Prostate gland (tissue), 2 donors: ENCODE data around the gene TMOD4.

Experiments
- CTCF ChIP-seq, 4 experiments: fragments of 200-600 bp in 2 of 4; fragments of 450-650 bp in 2 of 4; sonication (generic) in 2 of 4; IDR thresholded peaks; 1 replicate in 3 of 4; 2 replicates in 1 of 4; pipeline ENCODE4 v1.5.1; 2016 to 2019; ENCODE audit warnings: antibody characterized with exemption in 4 of 4, mild to moderate bottlenecking in 2 of 4, moderate library complexity in 2 of 4
- POLR2A ChIP-seq: fragments of 450-650 bp; IDR thresholded peaks from one replicate; pipeline ENCODE4 v1.6.1; 2016; ENCODE audit warnings: antibody characterized with exemption, mild to moderate bottlenecking
- POLR2AphosphoS5 ChIP-seq: sonication (generic); formaldehyde crosslinking; IDR thresholded peaks from one replicate; pipeline ENCODE4 v1.6.1; 2017; ENCODE audit warnings: antibody characterized with exemption

- no peak for TF ChIP-seq CTCF (IDR thresholded peaks at IDR 0.05)
- no peak for TF ChIP-seq POLR2A
- no peak for TF ChIP-seq POLR2AphosphoS5
These were observed 17.5 kb downstream of the TMOD4 start for GRCh38 chr1:151158326-151158725.
